OCI-LY3 (cell line): ENCODE measurements around the gene SMIM36.

Experiments
- EZH2phosphoT487 ChIP-seq: fragments of 200-600 bp; shearing (Covaris generic); IDR thresholded peaks from 2 replicates; pipeline ENCODE4 v1.6.1; 2018; ENCODE audit warnings: antibody characterized with exemption, mixed run types, low read depth
- TF ChIP-seq, protein P1 (sequence below): fragments of 200-600, 300-600 bp; sonication (generic); IDR thresholded peaks from 2 replicates; pipeline ENCODE4 v1.5.1; 2014; ENCODE audit warnings: antibody characterized with exemption, low read length, low read depth

- TF ChIP-seq, protein P1, sequence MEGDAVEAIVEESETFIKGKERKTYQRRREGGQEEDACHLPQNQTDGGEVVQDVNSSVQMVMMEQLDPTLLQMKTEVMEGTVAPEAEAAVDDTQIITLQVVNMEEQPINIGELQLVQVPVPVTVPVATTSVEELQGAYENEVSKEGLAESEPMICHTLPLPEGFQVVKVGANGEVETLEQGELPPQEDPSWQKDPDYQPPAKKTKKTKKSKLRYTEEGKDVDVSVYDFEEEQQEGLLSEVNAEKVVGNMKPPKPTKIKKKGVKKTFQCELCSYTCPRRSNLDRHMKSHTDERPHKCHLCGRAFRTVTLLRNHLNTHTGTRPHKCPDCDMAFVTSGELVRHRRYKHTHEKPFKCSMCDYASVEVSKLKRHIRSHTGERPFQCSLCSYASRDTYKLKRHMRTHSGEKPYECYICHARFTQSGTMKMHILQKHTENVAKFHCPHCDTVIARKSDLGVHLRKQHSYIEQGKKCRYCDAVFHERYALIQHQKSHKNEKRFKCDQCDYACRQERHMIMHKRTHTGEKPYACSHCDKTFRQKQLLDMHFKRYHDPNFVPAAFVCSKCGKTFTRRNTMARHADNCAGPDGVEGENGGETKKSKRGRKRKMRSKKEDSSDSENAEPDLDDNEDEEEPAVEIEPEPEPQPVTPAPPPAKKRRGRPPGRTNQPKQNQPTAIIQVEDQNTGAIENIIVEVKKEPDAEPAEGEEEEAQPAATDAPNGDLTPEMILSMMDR, result no peak
- no peak for TF ChIP-seq EZH2phosphoT487
Measured at GRCh38 chr17:55495239-55495638, 16.0 kb downstream of the SMIM36 start.
